ENCODE measurements around the gene BOC.

The BOC gene

DNA sequence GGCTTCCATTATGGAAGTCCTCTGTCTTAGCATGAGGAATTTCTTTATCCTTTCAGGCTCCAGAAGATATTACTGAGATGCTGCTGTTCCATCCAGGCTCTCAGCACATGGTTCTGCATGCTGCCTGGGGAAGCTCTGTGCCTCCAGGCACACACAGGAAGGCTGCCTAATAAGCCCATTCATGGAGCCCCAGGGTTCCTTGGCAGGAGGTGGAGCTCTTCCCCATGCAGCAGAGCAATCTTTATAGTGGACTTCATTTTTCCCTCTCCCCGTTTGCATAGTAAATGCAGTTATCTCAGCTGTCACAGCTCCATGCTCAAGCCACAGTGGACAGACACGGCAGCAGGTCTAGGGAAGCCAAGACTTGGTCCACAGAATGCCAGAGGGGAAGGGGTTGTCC, 57.6 kb downstream of the BOC start:
- in situ Hi-C loops (cut with MboI; ENCODE audit: low sequenced_read_pairs), result no loop called here

DNA sequence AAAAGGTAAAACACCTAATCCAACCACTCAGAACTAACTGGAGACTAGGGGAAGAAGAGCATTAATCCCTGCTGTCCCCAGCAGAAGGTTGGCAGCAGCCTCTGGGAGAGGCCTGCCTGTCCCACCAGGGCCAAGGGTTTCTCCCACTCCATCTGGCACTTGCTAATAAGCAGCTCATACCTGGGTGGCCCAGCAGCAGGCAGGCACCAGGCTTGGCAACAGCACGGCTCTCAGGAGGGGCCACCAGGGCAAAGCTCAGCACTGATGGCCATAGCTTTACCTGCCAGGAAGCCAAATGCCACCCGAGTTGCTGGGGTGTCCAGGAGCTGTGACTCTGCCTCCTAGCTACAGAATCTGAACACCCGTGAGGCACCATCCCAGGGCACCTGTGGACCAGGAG, 58.3 kb downstream of the BOC start:
- in situ Hi-C loops (cut with MboI; ENCODE audit: low sequenced_read_pairs), result no loop called here

DNA sequence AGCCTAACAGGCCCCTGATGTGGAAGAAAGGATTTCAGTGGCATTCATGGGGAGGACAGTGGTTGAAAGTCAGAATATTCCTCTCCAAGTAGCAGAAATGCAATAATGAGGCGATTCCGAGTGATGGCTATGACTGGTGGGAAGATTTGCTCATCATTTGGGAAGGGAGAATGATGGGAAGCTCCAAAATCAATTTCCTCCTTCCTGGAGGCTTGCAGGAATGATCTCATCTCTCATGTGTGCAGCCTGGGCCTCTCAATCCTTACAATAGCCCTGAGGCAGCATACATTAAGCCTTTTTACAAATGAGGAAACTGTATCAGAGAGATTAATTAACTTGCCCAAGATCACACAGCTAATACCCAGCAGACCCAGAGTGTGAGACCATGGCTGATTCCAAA, 58.7 kb downstream of the BOC start:
- in situ Hi-C loops (cut with MboI; ENCODE audit: low sequenced_read_pairs), result no loop called here

DNA sequence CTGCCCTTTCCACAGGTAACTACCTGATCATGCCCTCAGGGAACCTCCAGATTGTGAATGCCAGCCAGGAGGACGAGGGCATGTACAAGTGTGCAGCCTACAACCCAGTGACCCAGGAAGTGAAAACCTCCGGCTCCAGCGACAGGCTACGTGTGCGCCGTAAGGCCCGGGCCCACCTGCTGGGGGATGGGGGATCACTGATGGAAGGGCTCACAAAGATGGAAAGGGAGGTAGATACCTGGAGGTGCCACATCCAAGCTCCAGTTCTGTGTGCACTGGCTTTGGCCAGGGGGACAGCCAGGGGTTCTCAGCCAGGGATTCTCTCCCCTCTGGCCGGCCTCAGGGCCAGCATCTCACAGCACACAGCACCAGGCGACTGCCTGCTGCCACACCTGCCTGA, 59.4 kb downstream of the BOC start:
- in situ Hi-C loops (cut with MboI; ENCODE audit: low sequenced_read_pairs), result no loop called here

DNA sequence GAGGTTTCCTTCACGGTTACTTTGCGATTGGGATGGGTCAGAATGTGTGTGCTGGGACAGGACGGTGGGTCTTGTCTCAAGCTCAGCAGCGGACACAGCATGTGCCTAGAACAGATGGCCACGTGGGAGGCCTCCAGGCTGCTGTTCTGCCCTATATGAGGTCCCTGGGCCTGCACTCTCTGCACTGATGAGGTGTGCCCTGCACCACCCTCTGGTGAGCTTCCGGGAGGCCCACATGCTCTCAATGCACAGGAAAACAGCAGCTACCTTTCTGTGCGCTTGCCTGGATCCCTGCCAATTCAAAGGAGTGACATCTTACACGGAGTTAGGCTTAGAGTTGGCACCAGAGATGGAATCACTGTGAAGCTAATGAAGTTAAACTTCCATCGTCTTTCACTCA, 59.8 kb downstream of the BOC start:
- in situ Hi-C loops (cut with MboI; ENCODE audit: low sequenced_read_pairs), result no loop called here

DNA sequence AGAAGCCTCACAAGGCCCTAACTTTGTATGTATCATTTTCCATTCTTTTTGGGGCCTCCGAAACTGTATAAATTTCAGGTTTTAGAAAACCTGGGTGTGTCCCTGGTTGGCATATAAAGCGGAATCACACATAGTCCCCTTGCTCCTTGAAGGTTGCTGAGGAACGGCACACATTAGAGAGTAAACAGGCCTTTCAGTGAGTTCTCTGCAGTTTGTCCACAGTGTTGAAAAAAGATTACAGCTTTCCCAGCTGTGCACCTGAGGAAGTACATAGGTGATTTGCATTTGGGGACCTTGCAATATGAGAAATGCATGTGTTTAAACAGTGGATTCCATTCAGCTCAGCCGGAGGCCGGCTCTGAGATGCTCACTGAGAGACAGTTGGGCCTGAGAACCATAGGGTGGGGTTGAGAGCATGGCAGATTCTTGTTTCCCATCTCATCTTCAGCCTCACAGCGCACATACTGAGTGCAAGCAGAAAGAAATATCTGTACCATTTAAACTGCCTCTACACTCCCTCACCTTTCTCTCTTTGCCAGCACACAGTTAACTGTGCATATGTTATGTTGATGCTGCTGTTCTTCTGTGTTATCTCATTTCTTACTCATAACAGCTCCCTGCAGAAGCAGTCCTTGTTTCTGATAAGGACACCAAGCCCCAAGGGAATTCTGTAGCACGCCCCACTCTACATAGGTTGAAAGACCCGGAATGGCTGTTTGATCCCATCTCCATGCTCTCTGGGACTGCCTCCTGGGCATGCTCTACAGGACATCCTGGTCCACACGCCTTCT, 60.4 kb downstream of the BOC start:
- in situ Hi-C loops (cut with MboI; ENCODE audit: low sequenced_read_pairs), result no loop called here

DNA sequence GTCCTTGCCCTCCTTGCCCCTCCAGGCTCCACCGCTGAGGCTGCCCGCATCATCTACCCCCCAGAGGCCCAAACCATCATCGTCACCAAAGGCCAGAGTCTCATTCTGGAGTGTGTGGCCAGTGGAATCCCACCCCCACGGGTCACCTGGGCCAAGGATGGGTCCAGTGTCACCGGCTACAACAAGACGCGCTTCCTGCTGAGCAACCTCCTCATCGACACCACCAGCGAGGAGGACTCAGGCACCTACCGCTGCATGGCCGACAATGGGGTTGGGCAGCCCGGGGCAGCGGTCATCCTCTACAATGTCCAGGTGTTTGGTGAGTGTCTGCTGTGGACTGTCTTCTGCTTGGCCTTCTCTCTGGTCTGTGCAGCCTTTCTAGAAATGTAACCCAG, 61.0 kb downstream of the BOC start:
- in situ Hi-C loops (cut with MboI; ENCODE audit: low sequenced_read_pairs), result no loop called here

DNA sequence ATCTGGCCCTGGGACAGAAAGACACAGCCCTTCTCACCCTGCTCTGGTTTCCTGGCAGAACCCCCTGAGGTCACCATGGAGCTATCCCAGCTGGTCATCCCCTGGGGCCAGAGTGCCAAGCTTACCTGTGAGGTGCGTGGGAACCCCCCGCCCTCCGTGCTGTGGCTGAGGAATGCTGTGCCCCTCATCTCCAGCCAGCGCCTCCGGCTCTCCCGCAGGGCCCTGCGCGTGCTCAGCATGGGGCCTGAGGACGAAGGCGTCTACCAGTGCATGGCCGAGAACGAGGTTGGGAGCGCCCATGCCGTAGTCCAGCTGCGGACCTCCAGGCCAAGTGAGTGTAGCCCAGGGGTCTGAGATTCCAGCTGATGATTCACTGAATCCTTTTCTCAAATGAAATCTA, 61.7 kb downstream of the BOC start:
- in situ Hi-C loops (cut with MboI; ENCODE audit: low sequenced_read_pairs), result no loop called here

DNA sequence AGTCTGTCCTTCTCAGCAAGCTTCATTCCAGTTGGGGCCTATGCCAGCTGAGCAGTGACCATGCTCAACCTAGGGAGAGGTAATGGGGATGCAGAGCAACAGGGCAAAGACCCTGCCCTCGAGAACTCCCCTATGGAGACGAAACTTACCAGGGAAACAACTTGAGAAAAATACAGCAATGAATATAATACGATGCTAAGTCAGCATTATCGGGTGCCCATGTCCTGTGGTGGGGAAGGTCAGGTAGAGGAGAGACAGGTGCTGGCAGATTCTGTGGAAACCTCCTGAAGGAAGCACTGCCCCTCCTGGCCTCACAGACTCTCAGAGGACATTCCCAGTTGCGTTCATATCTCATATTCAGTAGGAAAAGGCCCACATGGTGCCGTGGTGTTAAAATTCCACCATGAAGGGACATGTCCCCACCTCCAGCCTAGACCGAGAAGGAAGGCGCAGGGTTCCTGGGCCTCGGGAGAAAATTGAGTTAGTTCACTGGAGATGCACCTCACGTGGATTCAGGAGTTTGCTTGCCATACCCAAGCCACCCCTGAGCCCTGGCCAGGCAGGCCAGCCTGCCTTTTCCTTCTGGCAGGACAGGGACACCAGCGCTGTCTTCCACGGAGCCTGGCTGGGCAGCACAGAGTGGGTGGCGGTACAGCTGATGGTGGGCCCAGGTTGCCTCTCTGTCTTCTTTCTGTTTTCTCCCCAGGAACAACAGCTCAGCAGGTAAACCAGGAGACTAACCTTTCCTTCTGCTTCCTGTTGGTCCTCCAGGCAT, 62.4 kb downstream of the BOC start:
- in situ Hi-C loops (cut with MboI; ENCODE audit: low sequenced_read_pairs), result no loop called here

DNA sequence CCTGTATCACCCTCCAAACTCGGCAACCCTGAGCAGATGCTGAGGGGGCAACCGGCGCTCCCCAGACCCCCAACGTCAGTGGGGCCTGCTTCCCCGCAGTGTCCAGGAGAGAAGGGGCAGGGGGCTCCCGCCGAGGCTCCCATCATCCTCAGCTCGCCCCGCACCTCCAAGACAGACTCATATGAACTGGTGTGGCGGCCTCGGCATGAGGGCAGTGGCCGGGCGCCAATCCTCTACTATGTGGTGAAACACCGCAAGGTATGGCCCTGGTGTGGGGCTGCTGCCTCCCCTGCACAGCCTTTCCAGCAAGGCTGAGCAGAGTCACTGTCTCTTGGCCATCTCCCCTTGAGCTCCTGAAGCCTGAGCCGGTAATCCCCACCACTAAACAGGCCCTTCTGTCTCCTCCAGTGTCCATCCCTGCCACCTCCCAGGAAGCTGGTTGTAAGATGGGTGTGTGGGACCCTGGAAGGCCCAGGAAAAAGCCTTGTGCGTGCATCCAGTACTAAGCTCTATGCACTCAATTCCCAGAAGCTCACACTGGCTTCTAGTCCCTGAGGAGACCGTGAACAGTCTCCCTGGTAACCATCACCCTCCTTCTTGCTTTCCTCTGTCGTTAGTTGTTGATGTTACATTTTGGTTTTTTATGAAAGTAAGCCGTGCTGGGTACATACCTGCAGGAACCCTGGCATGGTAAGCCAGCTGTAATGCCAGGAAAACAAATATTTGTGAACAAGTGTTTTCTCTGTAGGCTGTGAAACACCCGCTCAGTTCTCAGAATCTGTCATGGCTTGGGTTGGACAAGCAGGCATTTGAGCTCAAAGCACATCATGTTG, 63.3 kb downstream of the BOC start:
- in situ Hi-C loops (cut with MboI; ENCODE audit: low sequenced_read_pairs), result no loop called here

DNA sequence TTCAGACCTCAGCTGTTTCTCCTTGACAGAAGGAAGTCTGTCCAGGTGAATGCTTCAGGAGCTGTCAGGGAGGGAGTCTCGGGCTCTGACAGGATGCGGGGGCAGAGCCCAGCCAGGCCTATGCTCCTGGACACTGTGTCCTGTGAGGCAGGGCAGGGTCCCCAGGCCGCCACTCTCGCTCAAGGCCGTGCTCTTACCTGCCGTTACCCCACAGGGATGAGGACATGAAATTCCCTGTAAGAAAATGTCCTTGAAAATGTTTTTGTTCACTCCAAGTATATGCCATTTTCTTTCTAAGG, 63.9 kb downstream of the BOC start:
- in situ Hi-C loops (cut with MboI; ENCODE audit: low sequenced_read_pairs), result no loop called here

DNA sequence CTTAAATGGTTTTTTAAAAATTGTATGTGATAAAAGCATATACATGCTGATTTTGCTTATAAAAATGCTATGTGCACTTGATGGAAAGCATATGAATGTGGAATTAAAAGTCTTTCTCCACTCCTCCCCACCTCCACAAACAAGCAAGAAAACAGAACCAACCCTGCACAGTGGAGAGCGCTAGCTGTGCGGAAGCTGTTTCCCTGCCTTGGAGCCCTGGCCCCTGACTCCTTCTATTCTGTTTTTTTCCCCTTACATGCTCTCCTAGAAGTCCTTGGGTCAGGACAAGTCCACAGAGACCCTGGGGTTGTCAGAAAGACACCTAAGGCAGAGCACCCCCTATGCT, 64.2 kb downstream of the BOC start:
- in situ Hi-C loops (cut with MboI; ENCODE audit: low sequenced_read_pairs), result no loop called here

DNA sequence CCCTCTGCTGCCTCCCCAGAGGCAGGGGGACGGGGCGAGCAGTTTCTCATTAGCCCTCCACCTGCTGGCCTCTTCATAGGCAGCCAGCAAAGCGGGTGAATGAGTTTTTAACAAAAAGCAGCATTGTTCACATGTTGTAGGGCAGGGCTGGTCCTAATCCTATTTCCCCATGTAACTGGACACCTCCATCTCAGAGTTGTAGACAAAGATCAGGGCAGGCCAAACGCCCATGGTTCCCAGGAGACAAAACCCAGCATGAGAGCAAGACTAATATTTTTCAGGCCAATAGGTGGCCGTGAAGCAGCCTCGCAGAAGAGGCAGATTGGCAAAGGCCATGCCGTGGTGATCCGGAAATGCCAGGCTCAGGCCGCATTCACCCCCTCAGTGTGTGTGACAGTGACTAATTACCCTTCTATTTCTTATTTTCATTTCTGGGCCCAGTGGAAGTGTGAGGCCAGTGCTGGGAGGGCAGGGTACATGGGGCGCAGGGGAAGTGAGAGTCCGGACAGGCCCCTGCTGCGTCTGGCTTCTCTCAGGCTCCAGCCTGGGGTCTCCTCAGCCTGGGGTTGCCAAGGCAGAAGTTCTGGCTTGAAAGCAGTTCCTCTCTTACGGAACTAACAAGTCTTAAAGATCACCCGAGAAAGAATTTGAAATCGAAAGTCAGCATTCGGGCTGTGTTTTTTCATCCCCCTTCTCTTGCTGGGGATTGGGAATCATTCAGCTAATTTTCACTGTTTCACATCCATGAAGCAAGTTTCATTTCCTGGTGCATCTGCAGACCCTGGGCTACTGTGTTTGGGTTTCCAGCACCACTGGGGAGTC, 64.8 kb downstream of the BOC start:
- in situ Hi-C loops (cut with MboI; ENCODE audit: low sequenced_read_pairs), result no loop called here

DNA sequence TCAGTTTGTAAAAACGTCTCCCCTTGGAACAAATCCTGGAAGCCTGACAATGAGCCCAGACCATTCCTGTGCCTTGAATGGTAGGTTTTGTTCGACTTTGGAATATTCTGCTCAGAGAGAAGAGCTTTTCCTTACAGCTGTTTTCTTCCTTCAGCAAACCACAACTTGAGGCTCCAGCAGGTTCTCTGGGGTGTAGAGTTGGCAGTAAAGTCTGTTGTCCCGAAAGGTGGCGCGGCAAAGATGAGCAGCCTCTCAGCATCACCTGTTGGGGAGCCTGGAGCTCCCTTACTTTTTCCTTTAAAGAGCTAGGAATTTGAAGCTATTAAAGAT, 65.4 kb downstream of the BOC start:
- in situ Hi-C loops (cut with MboI; ENCODE audit: low sequenced_read_pairs), result no loop called here

DNA sequence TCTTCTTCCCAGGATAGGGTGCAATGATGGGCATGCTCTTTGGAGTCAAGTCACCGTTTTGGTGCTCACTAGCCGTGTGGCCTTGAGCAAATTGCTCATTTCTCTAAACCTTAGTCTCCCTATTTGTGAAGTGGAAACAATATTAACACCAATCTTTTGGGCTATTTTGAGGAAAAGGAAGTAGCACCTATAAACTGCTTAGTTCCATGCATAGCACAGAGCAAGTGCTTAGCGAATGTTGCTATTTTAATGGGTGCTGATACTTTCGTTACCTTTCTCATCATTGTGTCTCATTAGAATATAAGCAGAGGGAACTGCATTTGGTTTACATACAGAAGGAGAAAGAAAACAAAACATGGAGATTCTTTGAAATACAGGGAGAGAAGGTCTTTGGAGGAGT, 66.1 kb downstream of the BOC start:
- in situ Hi-C loops (cut with MboI; ENCODE audit: low sequenced_read_pairs), result no loop called here

DNA sequence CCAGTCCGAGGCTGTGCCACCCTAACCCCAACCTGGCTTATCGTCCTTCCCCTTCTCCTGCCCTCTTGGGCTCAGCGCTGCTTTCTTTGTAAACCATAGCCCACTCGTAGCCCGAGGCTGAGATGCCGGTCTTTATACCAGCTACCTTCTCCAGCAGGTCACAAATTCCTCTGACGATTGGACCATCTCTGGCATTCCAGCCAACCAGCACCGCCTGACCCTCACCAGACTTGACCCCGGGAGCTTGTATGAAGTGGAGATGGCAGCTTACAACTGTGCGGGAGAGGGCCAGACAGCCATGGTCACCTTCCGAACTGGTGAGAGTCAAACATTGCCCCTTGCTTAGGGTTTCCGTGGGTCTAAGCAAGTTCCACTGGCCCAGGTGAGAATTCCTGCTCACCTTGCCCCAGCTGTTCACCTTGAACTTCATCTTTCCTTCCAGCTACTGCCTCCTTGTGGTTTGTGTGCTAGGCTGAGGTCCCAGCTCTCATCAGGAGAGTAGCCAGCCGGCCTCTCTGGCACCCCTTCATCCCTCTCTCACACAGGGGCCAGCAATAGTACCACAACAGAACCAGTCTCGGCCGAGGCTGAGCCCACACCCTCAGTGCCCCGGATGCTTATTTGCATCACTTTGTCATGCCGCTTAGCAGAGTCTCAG, 66.7 kb downstream of the BOC start:
- in situ Hi-C loops (cut with MboI; ENCODE audit: low sequenced_read_pairs), result no loop called here

DNA sequence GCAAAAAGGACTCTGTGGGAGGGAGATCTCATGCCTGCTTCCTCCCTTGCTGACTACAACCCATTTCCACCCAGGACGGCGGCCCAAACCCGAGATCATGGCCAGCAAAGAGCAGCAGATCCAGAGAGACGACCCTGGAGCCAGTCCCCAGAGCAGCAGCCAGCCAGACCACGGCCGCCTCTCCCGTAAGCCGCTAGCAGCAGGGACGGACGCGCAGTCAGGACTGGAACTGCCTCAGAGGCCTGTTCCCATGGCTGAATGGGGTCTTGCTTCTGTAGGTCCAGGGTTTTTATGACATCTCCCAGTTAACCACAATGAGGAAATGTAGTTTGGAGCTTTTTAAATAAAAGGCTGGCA, 67.2 kb downstream of the BOC start:
- in situ Hi-C loops (cut with MboI; ENCODE audit: low sequenced_read_pairs), result no loop called here

DNA sequence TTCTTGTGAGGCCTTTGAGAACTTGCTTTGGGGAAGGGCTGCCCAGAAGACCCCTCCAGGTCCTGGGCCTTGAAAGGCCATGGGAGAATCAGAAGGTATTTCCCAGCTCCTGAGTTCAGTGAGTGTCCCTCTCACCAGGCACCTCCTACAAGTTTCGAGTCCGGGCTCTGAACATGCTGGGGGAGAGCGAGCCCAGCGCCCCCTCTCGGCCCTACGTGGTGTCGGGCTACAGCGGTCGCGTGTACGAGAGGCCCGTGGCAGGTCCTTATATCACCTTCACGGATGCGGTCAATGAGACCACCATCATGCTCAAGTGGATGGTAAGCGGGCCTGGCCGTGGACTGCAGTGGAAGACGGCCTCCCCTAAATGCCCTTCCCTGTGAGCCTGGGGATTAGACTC, 68.3 kb downstream of the BOC start:
- in situ Hi-C loops (cut with MboI; ENCODE audit: low sequenced_read_pairs), result loop anchor here (10.0 kb wide), 2 partner anchors 145 to 635 kb away; partner anchors contain the start of gene CCDC80

DNA sequence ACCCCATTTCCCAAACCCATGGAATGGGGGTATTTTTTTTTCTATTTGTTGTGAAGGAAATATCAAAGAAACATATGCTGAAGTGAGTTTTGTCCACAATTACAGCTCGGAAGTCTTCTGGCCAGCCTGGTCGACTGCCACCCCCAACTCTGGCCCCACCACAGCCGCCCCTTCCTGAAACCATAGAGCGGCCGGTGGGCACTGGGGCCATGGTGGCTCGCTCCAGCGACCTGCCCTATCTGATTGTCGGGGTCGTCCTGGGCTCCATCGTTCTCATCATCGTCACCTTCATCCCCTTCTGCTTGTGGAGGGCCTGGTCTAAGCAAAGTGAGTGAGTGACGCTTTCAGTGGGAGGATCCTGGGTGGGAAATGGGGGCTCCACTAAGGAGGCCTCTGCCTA, 71.9 kb downstream of the BOC start:
- in situ Hi-C loops (cut with MboI; ENCODE audit: low sequenced_read_pairs), result loop anchor here (10.0 kb wide), 2 partner anchors 149 to 639 kb away; partner anchors contain the start of gene CCDC80

DNA sequence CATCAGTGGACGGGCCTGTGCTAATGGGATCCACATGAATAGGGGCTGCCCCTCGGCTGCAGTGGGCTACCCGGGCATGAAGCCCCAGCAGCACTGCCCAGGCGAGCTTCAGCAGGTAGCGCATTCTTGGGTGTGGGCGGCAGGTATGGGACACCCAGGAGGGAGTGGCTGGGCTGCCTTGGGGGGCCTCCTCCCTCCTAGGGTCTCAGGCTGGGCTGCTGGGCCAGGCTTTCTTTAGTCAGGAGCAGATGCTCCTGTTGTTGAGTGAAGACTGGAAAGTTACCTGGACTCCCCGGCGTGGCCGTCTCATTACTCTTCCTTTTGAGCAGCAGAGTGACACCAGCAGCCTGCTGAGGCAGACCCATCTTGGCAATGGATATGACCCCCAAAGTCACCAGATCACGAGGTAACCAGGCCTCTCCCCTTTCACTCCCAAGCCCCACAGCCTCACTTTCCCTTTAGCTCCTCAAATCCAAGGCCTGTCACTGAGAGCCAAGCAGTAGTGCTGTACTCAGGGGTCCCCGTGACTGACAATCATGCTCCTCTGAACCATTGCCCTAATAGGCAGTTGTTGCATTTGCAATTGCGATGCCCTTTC, 73.2 kb downstream of the BOC start:
- in situ Hi-C loops (cut with MboI; ENCODE audit: low sequenced_read_pairs), result loop anchor here (10.0 kb wide), 2 partner anchors 150 to 640 kb away; partner anchors contain the start of gene CCDC80

Measured in HL-60/S4 (cell line).